A549 (cell line): ENCODE measurements around the gene ERI2. TPM values are rescaled to one million over a fixed set of nuclear protein-coding genes. Genes with fewer than 3 reads are reported as not detected.

Experiments used
- ATAC-seq, 2 experiments: fragments of 200-7000 bp in 1 of 2; fragments of >200 bp in 1 of 2; cut with Nextera tagmentation in 1 of 2; cut with Tn5 transposase in 1 of 2; 3 replicates each; pipeline versions ENCODE4 v1.8.0 to v1.9.1; 2018 to 2020; ENCODE audit warnings: mild to moderate bottlenecking in 1 of 2, moderate library complexity in 1 of 2
- CTCF ChIA-PET: fragments of 300-600 bp; sonication (Branson Sonifier 250); formaldehyde crosslinking; extraction: SDS; loops from one replicate; lab custom pipeline; 2021; ENCODE audit warnings: antibody characterized with exemption, inconsistent platforms; lab: Yijun Ruan, JAX
- POLR2A ChIA-PET: fragments of 350-600 bp; formaldehyde crosslinking; extraction: SDS; loops from one replicate; lab custom pipeline; 2021; ENCODE audit warnings: antibody characterized with exemption, inconsistent platforms; lab: Yijun Ruan, JAX
- DNase-seq, 2 experiments: peaks; one replicate each; pipeline versions ENCODE4 v3.0.0 to v3.0.0-alpha.2; 2011 to 2016; ENCODE audit warnings: low read depth in 1 of 2, low spot score in 1 of 2
- FAIRE-seq: peaks from 2 replicates; lab custom pipeline; 2011; peaks lifted over from hg19 to GRCh38; lab: Jason Lieb, UNC
- H3K27ac ChIP-seq, 2 experiments: fragments of >200 bp; sonication (Bioruptor Twin); formaldehyde crosslinking; 3 replicates each; pipeline ENCODE4 v1.5.1; 2016 to 2017
- H3K4me1 ChIP-seq: fragments of >200 bp; sonication (Bioruptor Twin); formaldehyde crosslinking; 3 replicates; pipeline ENCODE4 v1.6.1; 2016
- H3K4me2 ChIP-seq: fragments of >200 bp; sonication (Bioruptor Twin); formaldehyde crosslinking; 3 replicates; pipeline ENCODE4 v1.6.1; 2016
- H3K4me3 ChIP-seq: fragments of >200 bp; sonication (Bioruptor Twin); formaldehyde crosslinking; 3 replicates; pipeline ENCODE4 v1.5.1; 2016
- H3K9me3 ChIP-seq: fragments of >200 bp; sonication (Bioruptor Twin); formaldehyde crosslinking; 3 replicates; pipeline ENCODE4 v1.6.1; 2016
- ATOH8 ChIP-seq: fragments of 250-450 bp; sonication (Bioruptor Pico); IDR thresholded peaks from 2 replicates; pipeline ENCODE4 v1.5.0; 2020; ENCODE audit warnings: low read depth, mild to moderate bottlenecking, moderate library complexity
- BHLHE40 ChIP-seq: IDR thresholded peaks from 2 replicates; pipeline ENCODE4 v1.6.1; 2012; ENCODE audit warnings: low read depth, low read length, inconsistent platforms
- CBX8 ChIP-seq: fragments of 200-600 bp; sonication (generic); IDR thresholded peaks from 2 replicates; pipeline ENCODE4 v1.6.1; 2016
- CHD2 ChIP-seq: fragments of 150-350 bp; IDR thresholded peaks from 2 replicates; pipeline ENCODE4 v1.6.1; 2014; ENCODE audit warnings: low read length; ENCODE audit not compliant: partially characterized antibody
- CHD4 ChIP-seq: fragments of 200-600 bp; sonication (generic); IDR thresholded peaks from 2 replicates; pipeline ENCODE4 v1.6.1; 2016; ENCODE audit warnings: antibody characterized with exemption, mild to moderate bottlenecking, borderline replicate concordance
- CTCF ChIP-seq: fragments of >200 bp; sonication (Bioruptor Twin); formaldehyde crosslinking; IDR thresholded peaks from 3 replicates; pipeline ENCODE4 v1.5.1; 2016
- E2F6 ChIP-seq: IDR thresholded peaks from 2 replicates; pipeline ENCODE4 v1.6.1; 2012; ENCODE audit warnings: low read depth, borderline replicate concordance
- EHF ChIP-seq: fragments of 250-450 bp; sonication (Bioruptor Pico); IDR thresholded peaks from 2 replicates; pipeline ENCODE4 v1.5.0; 2020; ENCODE audit warnings: mild to moderate bottlenecking
- ELK1 ChIP-seq: fragments of 150-350 bp; IDR thresholded peaks from 2 replicates; pipeline ENCODE4 v1.6.1; 2014; ENCODE audit warnings: low read depth, mild to moderate bottlenecking, low read length
- ESRRA ChIP-seq: fragments of 150-350 bp; IDR thresholded peaks from 2 replicates; pipeline ENCODE4 v1.6.1; 2014; ENCODE audit warnings: mild to moderate bottlenecking, low read length, borderline replicate concordance
- HDAC2 ChIP-seq: fragments of 200-600 bp; sonication (generic); IDR thresholded peaks from 2 replicates; pipeline ENCODE4 v1.6.1; 2016
- HMGXB4 ChIP-seq: fragments of 250-450 bp; sonication (Bioruptor Pico); IDR thresholded peaks from 2 replicates; pipeline ENCODE4 v1.5.0; 2021; ENCODE audit warnings: mild to moderate bottlenecking, moderate library complexity, borderline replicate concordance
- HOXA7 ChIP-seq: fragments of 250-450 bp; sonication (Bioruptor Pico); IDR thresholded peaks from 2 replicates; pipeline ENCODE4 v1.5.0; 2020; ENCODE audit warnings: mild to moderate bottlenecking, moderate library complexity
- KDM5A ChIP-seq: fragments of 200-600 bp; sonication (generic); IDR thresholded peaks from 2 replicates; pipeline ENCODE4 v1.6.1; 2016; ENCODE audit warnings: antibody characterized with exemption, mild to moderate bottlenecking
- MAX ChIP-seq: IDR thresholded peaks from 2 replicates; pipeline ENCODE4 v1.6.1; 2012
- PHF8 ChIP-seq: fragments of 200-600 bp; sonication (generic); IDR thresholded peaks from 2 replicates; pipeline ENCODE4 v1.6.1; 2016; ENCODE audit warnings: low read depth, mild to moderate bottlenecking, antibody characterized with exemption, moderate library complexity, borderline replicate concordance
- POLR2A ChIP-seq: IDR thresholded peaks from 2 replicates; pipeline ENCODE4 v1.6.1; 2012; ENCODE audit warnings: mild to moderate bottlenecking, low read length
- RAD21 ChIP-seq, 2 experiments: fragments of >200 bp in 1 of 2; sonication (Bioruptor Twin) in 1 of 2; formaldehyde crosslinking in 1 of 2; IDR thresholded peaks in 1 of 2; conservative IDR thresholded peaks in 1 of 2; 2 replicates in 1 of 2; 3 replicates in 1 of 2; pipeline ENCODE4 v1.6.1; 2012 to 2018; ENCODE audit warnings: inconsistent platforms in 1 of 2
- REST ChIP-seq: fragments of 200-600 bp; sonication (generic); IDR thresholded peaks from 2 replicates; pipeline ENCODE4 v1.6.1; 2016; ENCODE audit warnings: antibody characterized with exemption, mild to moderate bottlenecking, moderate library complexity
- RFX5 ChIP-seq: fragments of 450-650 bp; IDR thresholded peaks from 2 replicates; pipeline ENCODE4 v1.7.1; 2014; ENCODE audit warnings: antibody characterized with exemption, mild to moderate bottlenecking, moderate library complexity
- ZC3H11A ChIP-seq: fragments of 450-650 bp; IDR thresholded peaks from 2 replicates; pipeline ENCODE4 v1.6.1; 2014; ENCODE audit warnings: antibody characterized with exemption, mild to moderate bottlenecking
- ZFP36 ChIP-seq: fragments of 450-650 bp; IDR thresholded peaks from 2 replicates; pipeline ENCODE4 v1.6.1; 2014; ENCODE audit warnings: borderline replicate concordance; ENCODE audit not compliant: partially characterized antibody
- ZNF302 ChIP-seq: fragments of 250-450 bp; sonication (Bioruptor Pico); IDR thresholded peaks from 2 replicates; pipeline ENCODE4 v1.9.0; 2021; ENCODE audit warnings: inconsistent platforms, mild to moderate bottlenecking, moderate library complexity
- ZSCAN20 ChIP-seq: fragments of 250-450 bp; sonication (Bioruptor Pico); IDR thresholded peaks from 2 replicates; pipeline ENCODE4 v1.8.0; 2022; ENCODE audit warnings: mild to moderate bottlenecking, moderate library complexity
- WGBS: methylation state at CpG from one replicate; pipeline ENCODE4 v1.1.6; 2017; ENCODE audit errors: missing lambda C conversion rate; 5-methylcytosine and 5-hydroxymethylcytosine counted together
- polyA plus RNA-seq, 4 experiments: library from polyadenylated mRNA; depleted of rRNA in 3 of 4; stranded (reverse); fragments of >200 nt; fragmentation: RNase III in 1 of 4; extraction: RNeasy Plus Mini Kit Qiagen cat#74134 plus additional on column Dnase treatment in 1 of 4; gene quantifications; 2 replicates in 3 of 4; 3 replicates in 1 of 4; pipeline ENCODE4 v1.2.3, GENCODE V29; 2011 to 2017

The ERI2 gene
- polyA plus RNA-seq, 2 of the 4 experiments (the other 2 are of a cell fraction) = 15.9 to 25.1 TPM

GRCh38 chr16:20749474-20749873, 56.8 kb downstream of the ERI2 start (continued):
- TF ChIP-seq ELK1 = no peak

GRCh38 chr16:20747030-20747816, 59.0 kb downstream of the ERI2 start:
- ATAC-seq (no peak), FAIRE-seq (no peak), DNase-seq (peak in 1 of 2 experiments; percentile 29)
- ChIA-PET CTCF (no interaction called here), POLR2A (no interaction called here)
- H3K4me1 ChIP-seq = no peaks in the 10 kb centered on the region
- no peak overlapping the region for H3K27ac ChIP-seq
- TF ChIP-seq PHF8 (no peak), ZFP36 (no peak), HOXA7 (no peak), E2F6 (no peak), KDM5A (no peak), ZNF302 (CRISPR knock-in tag) (no peak), ATOH8 (no peak), POLR2A (no peak), BHLHE40 (no peak), ZC3H11A (no peak), EHF (CRISPR knock-in tag) (no peak), ZSCAN20 (CRISPR knock-in tag) (no peak), CHD2 (no peak)
- WGBS = 38% methylated on average over 4 of the region's 4 CpGs
- H3K9me3 ChIP-seq = peaks cover 11% of the 10 kb centered on the region
- no peak overlapping the region for H3K4me2 ChIP-seq
- H3K4me3 ChIP-seq = no peak overlapping the region

GRCh38 chr16:20746461-20746860, 59.8 kb downstream of the ERI2 start:
- POLR2A ChIA-PET = no interaction called here
- Histone ChIP-seq H3K9me3 (peaks cover 11% of the 10 kb centered on the region), H3K4me3 (no peak overlapping the region), H3K4me2 (no peak overlapping the region), H3K27ac (no peak overlapping the region), H3K4me1 (no peaks in the 10 kb centered on the region)
- WGBS = 81% methylated on average over 3 of the region's 3 CpGs
- ATAC-seq (no peak), DNase-seq (no peak), FAIRE-seq (no peak)
- CTCF ChIA-PET = interaction anchor here (0.8 kb wide), 1 partner anchor 8 kb away, joined by 4 read pairs; no protein-coding TSS in a partner anchor
- no peak for TF ChIP-seq ZFP36
- no peak for TF ChIP-seq MAX
- no peak for TF ChIP-seq HMGXB4 (CRISPR knock-in tag)
- TF ChIP-seq POLR2A = no peak
- no peak for TF ChIP-seq PHF8
- TF ChIP-seq CBX8 = no peak
- no peak for TF ChIP-seq EHF (CRISPR knock-in tag)
- TF ChIP-seq CTCF = no peak
- no peak for TF ChIP-seq ESRRA
- no peak for TF ChIP-seq CHD4
- no peak for TF ChIP-seq RFX5
- TF ChIP-seq REST = no peak
- TF ChIP-seq RAD21 (conservative IDR thresholded peaks at IDR 0.05 in 1 of 2, IDR thresholded peaks at IDR 0.05 in 1 of 2) = no peak
- no peak for TF ChIP-seq HDAC2
- TF ChIP-seq CHD2 = no peak
